ENCODE data around the gene HDAC4.

DNA sequence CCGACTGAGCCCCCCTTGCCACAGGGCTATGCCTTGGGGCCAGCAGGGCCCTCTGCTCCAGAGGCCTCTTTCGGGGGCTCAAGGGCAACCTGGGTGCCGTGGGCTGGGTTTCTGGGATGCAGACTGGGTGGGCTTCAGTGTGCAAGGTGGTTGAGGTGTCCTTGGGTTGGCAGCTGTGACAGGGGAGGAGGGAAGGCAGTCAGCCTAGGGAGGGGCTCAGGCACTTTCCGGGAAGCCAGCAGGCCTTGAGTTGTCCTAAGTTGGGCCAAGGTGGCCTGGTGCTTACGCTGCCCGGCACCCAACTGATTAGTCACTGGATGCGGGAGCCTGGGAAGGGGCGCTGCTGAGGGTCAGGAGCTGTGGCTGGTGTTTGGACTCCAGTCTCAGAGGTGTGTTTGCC is 353.4 kb downstream of the HDAC4 start:
- TF ChIP-seq, protein P1, sequence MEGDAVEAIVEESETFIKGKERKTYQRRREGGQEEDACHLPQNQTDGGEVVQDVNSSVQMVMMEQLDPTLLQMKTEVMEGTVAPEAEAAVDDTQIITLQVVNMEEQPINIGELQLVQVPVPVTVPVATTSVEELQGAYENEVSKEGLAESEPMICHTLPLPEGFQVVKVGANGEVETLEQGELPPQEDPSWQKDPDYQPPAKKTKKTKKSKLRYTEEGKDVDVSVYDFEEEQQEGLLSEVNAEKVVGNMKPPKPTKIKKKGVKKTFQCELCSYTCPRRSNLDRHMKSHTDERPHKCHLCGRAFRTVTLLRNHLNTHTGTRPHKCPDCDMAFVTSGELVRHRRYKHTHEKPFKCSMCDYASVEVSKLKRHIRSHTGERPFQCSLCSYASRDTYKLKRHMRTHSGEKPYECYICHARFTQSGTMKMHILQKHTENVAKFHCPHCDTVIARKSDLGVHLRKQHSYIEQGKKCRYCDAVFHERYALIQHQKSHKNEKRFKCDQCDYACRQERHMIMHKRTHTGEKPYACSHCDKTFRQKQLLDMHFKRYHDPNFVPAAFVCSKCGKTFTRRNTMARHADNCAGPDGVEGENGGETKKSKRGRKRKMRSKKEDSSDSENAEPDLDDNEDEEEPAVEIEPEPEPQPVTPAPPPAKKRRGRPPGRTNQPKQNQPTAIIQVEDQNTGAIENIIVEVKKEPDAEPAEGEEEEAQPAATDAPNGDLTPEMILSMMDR (IDR thresholded peaks at IDR 0.05; ENCODE audit: low read length) = no peak
- TF ChIP-seq EZH2 (IDR thresholded peaks at IDR 0.05; ENCODE audit: borderline replicate concordance, low read length) = no peak
